NOMO-1 (cell line): ENCODE measurements around the gene B3GNT5.

Experiments used
- DNase-seq, 2 experiments: peaks; one replicate each; lab custom pipeline; 2025; ENCODE audit not compliant: unreplicated experiment in 2 of 2; lab: John Stamatoyannopoulos, UW

B3GNT5 gene

DNA sequence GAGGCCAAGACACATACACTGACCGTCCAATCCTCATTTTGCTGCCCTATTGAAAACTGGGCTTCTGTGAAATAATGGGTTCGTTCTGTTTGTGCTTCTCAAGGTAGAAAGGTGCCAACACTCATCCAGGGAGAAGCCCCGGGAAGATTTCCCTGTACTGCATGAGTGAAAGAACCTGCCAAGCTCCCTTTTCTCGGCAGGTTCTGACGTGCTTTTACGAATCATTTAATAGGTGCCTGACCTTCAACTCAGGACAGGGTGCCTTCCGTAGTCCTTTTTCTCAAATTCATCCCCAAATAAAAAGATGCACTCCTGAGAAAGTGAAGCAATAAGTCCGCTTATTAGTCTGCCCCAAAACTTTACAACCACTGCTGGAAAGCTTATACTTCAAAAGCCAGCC, 64.2 kb downstream of the B3GNT5 start:
- DNase-seq, result no peak

DNA sequence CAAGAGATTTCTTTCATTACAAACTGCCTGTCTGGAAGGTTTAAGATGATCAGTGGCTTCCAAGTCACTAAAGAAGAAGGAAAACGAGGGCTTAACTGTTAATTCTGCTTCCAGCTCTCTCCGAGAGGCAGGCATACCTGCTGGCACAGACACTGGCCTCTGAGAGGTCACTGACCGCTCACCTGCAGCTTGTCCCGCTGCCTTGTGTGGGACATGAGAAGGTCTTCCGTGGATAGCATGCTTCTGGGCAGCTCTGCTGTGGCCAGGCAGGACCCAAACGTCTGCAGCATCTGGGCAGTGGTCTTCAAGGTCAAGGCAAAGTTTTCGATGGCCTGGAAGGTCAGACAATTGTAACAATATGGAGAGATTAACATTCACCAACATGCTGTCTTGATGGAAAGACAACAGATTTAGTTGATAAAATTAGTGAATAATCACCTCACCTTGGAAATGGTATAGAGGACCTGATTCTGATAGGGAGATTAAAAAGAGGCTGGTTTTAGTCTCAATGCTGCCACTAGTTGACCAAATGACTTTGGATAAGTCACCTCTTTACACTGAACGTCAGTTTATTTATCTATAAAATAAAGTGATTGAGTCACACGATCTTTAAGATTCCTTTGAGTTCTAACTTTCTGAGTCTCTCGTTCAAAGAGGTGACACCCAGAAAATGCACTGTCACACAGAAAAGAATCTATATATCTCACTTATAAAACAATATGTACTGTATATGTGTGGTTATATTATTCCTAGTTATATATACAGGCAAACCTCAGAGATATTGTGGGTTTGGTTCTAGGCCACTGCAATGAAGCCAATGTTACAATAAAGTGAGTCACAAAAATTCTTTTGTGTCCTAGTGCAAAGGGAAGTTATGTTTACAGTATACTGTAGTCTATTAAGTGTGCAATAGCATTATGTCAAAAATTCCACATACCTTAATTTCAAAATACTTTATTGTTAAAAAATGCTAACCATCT, 65.1 kb downstream of the B3GNT5 start:
- no peak for DNase-seq

- DNase-seq, result no peak
These were observed 65.8 kb downstream of the B3GNT5 start for GRCh38 chr3:183318877-183319276.

GRCh38 chr3:183319371-183319770, 66.3 kb downstream of the B3GNT5 start:
- DNase-seq, result no peak
